Measurements from ENCODE around the gene EML6. TPM values are rescaled to one million over a fixed set of nuclear protein-coding genes. Genes with fewer than 3 reads are reported as not detected.

Gene EML6
- total RNA-seq, 1 experiment from 2014 or later = 1.5 TPM

DNA sequence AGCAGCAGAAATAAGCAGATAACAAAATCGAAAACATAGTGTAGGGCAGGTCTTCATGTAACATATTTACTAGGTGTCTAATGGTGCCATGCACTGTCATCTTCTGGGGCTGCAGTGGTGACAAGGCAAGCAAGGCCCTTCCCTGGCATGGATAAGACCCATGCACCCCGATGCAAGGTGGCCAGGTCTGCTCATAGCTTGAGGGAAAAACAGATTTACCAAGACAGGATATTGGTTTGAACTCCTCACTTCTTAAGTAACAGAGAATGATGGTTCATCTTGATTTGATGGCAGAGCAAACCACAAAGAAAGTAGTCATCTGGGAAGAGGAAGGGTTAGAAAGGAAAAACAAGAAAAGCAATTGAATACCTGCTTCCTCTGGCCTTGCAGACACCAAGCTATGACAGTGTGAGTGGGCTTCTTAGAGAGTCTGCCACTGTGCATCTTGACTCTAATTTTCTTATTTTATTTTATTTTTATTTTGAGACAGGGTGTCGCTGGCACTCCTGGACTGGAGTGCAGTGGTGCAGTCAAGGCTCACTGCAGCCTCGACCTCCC lies 35.8 kb upstream of the EML6 start:
- Mint-ChIP-seq H3K4me3 (no peak overlapping the region), H3K9me3 (no peaks in the 10 kb centered on the region), H3K4me1 (no peaks in the 10 kb centered on the region), H3K27ac (no peak overlapping the region), H3K36me3 (ENCODE audit: insufficient read depth in 1 of 3, low read depth in 3 of 3) (no peaks in the 10 kb centered on the region), H3K27me3 (ENCODE audit: low read depth) (no peaks in the 10 kb centered on the region)
- Histone ChIP-seq H4K91ac (ENCODE audit: insufficient read length, low read depth, low read length) (no peak overlapping the region), H2BK15ac (ENCODE audit: low read depth, low read length) (no peak overlapping the region), H3K4ac (ENCODE audit: low read depth, low read length) (no peak overlapping the region), H3K27me3 (ENCODE audit: insufficient read depth, low read length) (no peaks in the 10 kb centered on the region), H3K56ac (ENCODE audit: insufficient read length, low read depth, low read length) (no peak overlapping the region), H3K23me2 (ENCODE audit: insufficient read length, low read depth, low read length, poor library complexity, severe bottlenecking) (no peaks in the 10 kb centered on the region), H2AK5ac (ENCODE audit: insufficient read length, low read length) (no peak overlapping the region), H3K79me1 (ENCODE audit: insufficient read depth, low read depth, low read length, poor library complexity, severe bottlenecking) (no peaks in the 10 kb centered on the region), H4K8ac (replicated peaks; ENCODE audit: insufficient read length, low read depth, low read length) (no peak overlapping the region), H3K9ac (ENCODE audit: extremely low read depth, insufficient read length, low read length) (no peak overlapping the region), H3K18ac (ENCODE audit: insufficient read length, low read depth, low read length) (no peak overlapping the region), H3K9me3 (ENCODE audit: control insufficient read depth, low read depth, low read length) (no peaks in the 10 kb centered on the region), H2BK120ac (ENCODE audit: low read depth, low read length, poor library complexity, severe bottlenecking) (no peak overlapping the region), H2BK5ac (ENCODE audit: insufficient read length, low read length) (no peak overlapping the region), H2BK20ac (ENCODE audit: low read depth, low read length, poor library complexity, severe bottlenecking) (no peak overlapping the region), H4K20me1 (ENCODE audit: control insufficient read depth, insufficient read depth, insufficient read length) (no peaks in the 10 kb centered on the region), H3K4me1 (ENCODE audit: insufficient read depth, low read length) (no peaks in the 10 kb centered on the region), H3T11ph (ENCODE audit: low read length) (no peak overlapping the region), H3K79me2 (ENCODE audit: insufficient read depth, low read length) (no peaks in the 10 kb centered on the region), H3K23ac (ENCODE audit: insufficient read length, low read depth, low read length) (no peak overlapping the region), H4K5ac (ENCODE audit: insufficient read length, low read depth, low read length) (no peak overlapping the region), H3K27ac (ENCODE audit: insufficient read length, low read depth, low read length) (no peak overlapping the region), H2BK12ac (ENCODE audit: insufficient read length, low read depth, low read length) (no peak overlapping the region), H2AFZ (ENCODE audit: low read length) (no peak overlapping the region), H3K14ac (ENCODE audit: insufficient read depth, low read length) (no peak overlapping the region), H3K4me2 (ENCODE audit: insufficient read depth, insufficient read length, low read length) (no peak overlapping the region)
- WGBS (ENCODE audit: extremely low coverage, insufficient read length, low lambda C conversion rate) = no CpG with 5 or more reads among the region's 4 CpGs
- TF ChIP-seq, protein P1, sequence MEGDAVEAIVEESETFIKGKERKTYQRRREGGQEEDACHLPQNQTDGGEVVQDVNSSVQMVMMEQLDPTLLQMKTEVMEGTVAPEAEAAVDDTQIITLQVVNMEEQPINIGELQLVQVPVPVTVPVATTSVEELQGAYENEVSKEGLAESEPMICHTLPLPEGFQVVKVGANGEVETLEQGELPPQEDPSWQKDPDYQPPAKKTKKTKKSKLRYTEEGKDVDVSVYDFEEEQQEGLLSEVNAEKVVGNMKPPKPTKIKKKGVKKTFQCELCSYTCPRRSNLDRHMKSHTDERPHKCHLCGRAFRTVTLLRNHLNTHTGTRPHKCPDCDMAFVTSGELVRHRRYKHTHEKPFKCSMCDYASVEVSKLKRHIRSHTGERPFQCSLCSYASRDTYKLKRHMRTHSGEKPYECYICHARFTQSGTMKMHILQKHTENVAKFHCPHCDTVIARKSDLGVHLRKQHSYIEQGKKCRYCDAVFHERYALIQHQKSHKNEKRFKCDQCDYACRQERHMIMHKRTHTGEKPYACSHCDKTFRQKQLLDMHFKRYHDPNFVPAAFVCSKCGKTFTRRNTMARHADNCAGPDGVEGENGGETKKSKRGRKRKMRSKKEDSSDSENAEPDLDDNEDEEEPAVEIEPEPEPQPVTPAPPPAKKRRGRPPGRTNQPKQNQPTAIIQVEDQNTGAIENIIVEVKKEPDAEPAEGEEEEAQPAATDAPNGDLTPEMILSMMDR (conservative IDR thresholded peaks at IDR 0.05) = no peak
- DNase-seq = no peak
